HepG2 (cell line): Measurements from ENCODE around the gene QRICH2. TPM values are rescaled to one million over a fixed set of nuclear protein-coding genes. Genes with fewer than 3 reads are reported as not detected.

Source experiments
- FOXK1 ChIP-seq: sonication (generic); formaldehyde crosslinking; IDR thresholded peaks from 2 replicates; pipeline ENCODE4 v1.4.0; 2020; ENCODE audit warnings: low read depth, missing genetic modification reagents, borderline replicate concordance
- GATAD2A ChIP-seq: IDR thresholded peaks from 2 replicates; pipeline ENCODE4 v1.6.1; 2016
- IRF1 ChIP-seq: sonication (generic); formaldehyde crosslinking; IDR thresholded peaks from 2 replicates; pipeline ENCODE4 v1.4.0; 2020; ENCODE audit warnings: low read depth, mild to moderate bottlenecking, missing genetic modification reagents
- KDM5A ChIP-seq: fragments of 200-600 bp; sonication (generic); IDR thresholded peaks from 2 replicates; pipeline ENCODE4 v1.7.0; 2018; ENCODE audit warnings: antibody characterized with exemption, mild to moderate bottlenecking, low read length, borderline replicate concordance
- KLF6 ChIP-seq: IDR thresholded peaks from 2 replicates; pipeline ENCODE4 v1.8.0; 2016; ENCODE audit warnings: missing biosample characterization, missing genetic modification reagents
- MLX ChIP-seq: IDR thresholded peaks from 2 replicates; pipeline ENCODE4 v1.6.1; 2016
- MXD1 ChIP-seq: sonication (generic); formaldehyde crosslinking; IDR thresholded peaks from 2 replicates; pipeline ENCODE4 v1.4.0; 2020; ENCODE audit warnings: mild to moderate bottlenecking, missing genetic modification reagents
- NFATC3 ChIP-seq: sonication (generic); formaldehyde crosslinking; IDR thresholded peaks from 2 replicates; pipeline ENCODE4 v1.5.1; 2020; ENCODE audit warnings: mild to moderate bottlenecking, missing genetic modification reagents
- NFE2 ChIP-seq: sonication (generic); formaldehyde crosslinking; IDR thresholded peaks from 2 replicates; pipeline ENCODE4 v1.4.0; 2020; ENCODE audit warnings: missing genetic modification reagents
- NRL ChIP-seq: sonication (generic); formaldehyde crosslinking; IDR thresholded peaks from 2 replicates; pipeline ENCODE4 v1.5.0; 2020; ENCODE audit warnings: missing genetic modification reagents, mild to moderate bottlenecking, moderate library complexity, borderline replicate concordance
- RORA ChIP-seq: sonication (generic); formaldehyde crosslinking; IDR thresholded peaks from 2 replicates; pipeline ENCODE4 v1.5.0; 2020; ENCODE audit warnings: mild to moderate bottlenecking, missing genetic modification reagents, moderate library complexity
- SMC3 ChIP-seq: IDR thresholded peaks from 2 replicates; pipeline ENCODE4 v1.6.1; 2011; ENCODE audit warnings: low read length, improper control_type of control experiment
- TMF1 ChIP-seq: sonication (generic); formaldehyde crosslinking; IDR thresholded peaks from 2 replicates; pipeline ENCODE4 v1.8.1; 2022; ENCODE audit warnings: low read depth, missing genetic modification reagents
- ZBTB44 ChIP-seq: sonication (generic); formaldehyde crosslinking; IDR thresholded peaks from 2 replicates; pipeline ENCODE4 v1.4.0; 2020; ENCODE audit warnings: missing genetic modification reagents
- ZNF503 ChIP-seq: sonication (generic); formaldehyde crosslinking; IDR thresholded peaks from 2 replicates; pipeline ENCODE4 v1.4.0; 2020; ENCODE audit warnings: missing genetic modification reagents
- ZNF564 ChIP-seq: sonication (generic); formaldehyde crosslinking; IDR thresholded peaks from 2 replicates; pipeline ENCODE4 v1.8.1; 2023; ENCODE audit warnings: mild to moderate bottlenecking, missing genetic modification reagents
- ZNF782 ChIP-seq: sonication (generic); formaldehyde crosslinking; IDR thresholded peaks from 2 replicates; pipeline ENCODE4 v1.4.0; 2020; ENCODE audit warnings: missing genetic modification reagents, mild to moderate bottlenecking, borderline replicate concordance
- ZNF891 ChIP-seq: sonication (generic); formaldehyde crosslinking; IDR thresholded peaks from 2 replicates; pipeline ENCODE4 v1.5.0; 2020; ENCODE audit warnings: mild to moderate bottlenecking, missing genetic modification reagents
- ZXDC ChIP-seq: sonication (generic); formaldehyde crosslinking; IDR thresholded peaks from 2 replicates; pipeline ENCODE4 v1.5.0; 2020; ENCODE audit warnings: mild to moderate bottlenecking, missing genetic modification reagents
- polyA plus RNA-seq, 8 experiments: library from polyadenylated mRNA; depleted of rRNA in 3 of 8; stranded (reverse) in 7 of 8; unstranded in 1 of 8; fragments of >200 nt; fragmentation: Illumina TruSeq in 4 of 8; extraction: Trizol in 4 of 8; gene quantifications; 2 replicates each; pipeline versions ENCODE4 v1.2.1 to v1.2.3, GENCODE V29; 2011 to 2016; ENCODE audit warnings: low read depth in 4 of 8, missing spikeins in 1 of 8, mixed read lengths in 1 of 8; ENCODE audit not compliant: insufficient read depth in 1 of 8
- total RNA-seq, 5 experiments: library from RNA; depleted of rRNA; stranded (reverse); fragments of >200 nt; fragmentation: Illumina TruSeq; extraction: Trizol; gene quantifications; 2 replicates each; pipeline ENCODE4 v1.2.3, GENCODE V29; 2016; ENCODE audit warnings: low read depth in 1 of 5

QRICH2 gene
- total and polyA plus RNA-seq, 2 of the 13 experiments (the other 11 are each of a cell fraction or from before 2014, with no cell fraction given): 3.7 to 5.7 TPM

GRCh38 chr17:76353004-76353598 is 45.0 kb upstream of the QRICH2 start (continued):
- peak; percentile 9; the same call in 1 of the 2 replicates for TF ChIP-seq ZNF503
- peak; percentile 66; the same call in 1 of the 2 replicates for TF ChIP-seq TMF1 (CRISPR knock-in tag)
- TF ChIP-seq ZNF891 (CRISPR knock-in tag): peak; percentile 60; the same call in 1 of the 2 replicates
- no peak for TF ChIP-seq IRF1 (CRISPR knock-in tag)
- no peak for TF ChIP-seq KDM5A
- no peak for TF ChIP-seq ZBTB44 (CRISPR knock-in tag)
- no peak for TF ChIP-seq KLF6 (CRISPR knock-in tag)
- TF ChIP-seq RORA (CRISPR knock-in tag): no peak
- 0 out of 2 replicates have a peak, but pooled peaks have one; percentile 54 for TF ChIP-seq NFATC3
- TF ChIP-seq FOXK1 (CRISPR knock-in tag): no peak
- peak; percentile 17; the same call in 1 of the 2 replicates for TF ChIP-seq GATAD2A (CRISPR knock-in tag)
- no peak for TF ChIP-seq ZXDC
- 0 out of 2 replicates have a peak, but pooled peaks have one; percentile 41 for TF ChIP-seq NRL (CRISPR knock-in tag)
- TF ChIP-seq MLX (CRISPR knock-in tag): no peak
- TF ChIP-seq SMC3: no peak
- TF ChIP-seq MXD1 (CRISPR knock-in tag): peak; percentile 19; the same call in 1 of the 2 replicates
- TF ChIP-seq ZNF564 (CRISPR knock-in tag): no peak
- TF ChIP-seq ZNF782 (CRISPR knock-in tag): peak; percentile 41; the same call in 1 of the 2 replicates
- no peak for TF ChIP-seq NFE2 (CRISPR knock-in tag)
